RWPE2 (cell line): ENCODE data around the gene DLG2.

Experiments
- ATAC-seq: fragments of 200-7000 bp; cut with Tn5 transposase; 3 replicates; pipeline ENCODE4 v1.9.1; 2021; ENCODE audit warnings: low read depth
- DNase-seq: peaks from one replicate; pipeline ENCODE4 v3.0.0-alpha.2; 2020; ENCODE audit warnings: low spot score
- H3K27ac ChIP-seq: fragments of 450-650 bp; 2 replicates; pipeline ENCODE4 v1.5.1; 2017; ENCODE audit warnings: mild to moderate bottlenecking; ENCODE audit not compliant: poor library complexity, severe bottlenecking
- H3K27me3 ChIP-seq: fragments of 250-450 bp; sonication (Bioruptor Pico); 2 replicates; pipeline ENCODE4 v1.5.1; 2021; ENCODE audit warnings: mild to moderate bottlenecking, moderate library complexity; ENCODE audit not compliant: insufficient read depth, poor library complexity, severe bottlenecking
- H3K36me3 ChIP-seq: fragments of 250-450 bp; sonication (Bioruptor Pico); 2 replicates; pipeline ENCODE4 v1.5.1; 2020; ENCODE audit warnings: low read depth, mild to moderate bottlenecking, moderate library complexity
- H3K4me1 ChIP-seq: fragments of 250-450 bp; sonication (Bioruptor Pico); 2 replicates; pipeline ENCODE4 v1.5.1; 2021; ENCODE audit warnings: mild to moderate bottlenecking, moderate library complexity; ENCODE audit not compliant: insufficient read depth, poor library complexity, severe bottlenecking
- H3K4me3 ChIP-seq: fragments of 250-450 bp; sonication (Bioruptor Pico); 2 replicates; pipeline ENCODE4 v1.5.1; 2021; ENCODE audit warnings: mild to moderate bottlenecking, moderate library complexity; ENCODE audit not compliant: severe bottlenecking
- H3K9me3 ChIP-seq: fragments of 250-450 bp; sonication (Bioruptor Pico); 2 replicates; pipeline ENCODE4 v1.5.1; 2021; ENCODE audit warnings: mild to moderate bottlenecking, moderate library complexity; ENCODE audit not compliant: severe bottlenecking
- TF ChIP-seq, protein P1 (sequence below): fragments of 450-650 bp; IDR thresholded peaks from one replicate; pipeline ENCODE4 v1.5.1; 2017; ENCODE audit warnings: mild to moderate bottlenecking, moderate library complexity; ENCODE audit not compliant: poor library complexity, severe bottlenecking

Gene DLG2

DNA sequence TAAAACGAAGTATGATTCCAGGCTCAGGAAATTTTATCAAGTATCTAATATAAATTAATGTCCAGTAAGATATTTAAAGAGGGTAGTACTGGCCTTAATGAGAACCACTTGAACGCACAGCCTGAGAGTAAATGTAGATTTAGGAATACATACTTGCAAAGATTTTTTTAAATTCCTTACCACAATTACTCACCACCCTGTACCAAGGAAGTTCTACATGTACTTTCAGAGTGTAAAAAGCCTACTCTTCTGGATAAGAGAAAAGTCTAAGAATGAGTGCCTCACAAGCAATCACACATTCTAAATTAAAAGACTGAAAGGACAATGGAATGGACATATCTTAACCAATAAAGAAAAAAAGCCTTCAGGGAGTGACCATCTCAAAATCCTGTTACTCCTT, 697.4 kb downstream of the DLG2 start:
- DNase-seq (no peak), ATAC-seq (no peak)
- Histone ChIP-seq H3K27me3 (peaks cover 15% of the 10 kb centered on the region), H3K4me3 (no peak overlapping the region), H3K27ac (no peak overlapping the region), H3K9me3 (no peaks in the 10 kb centered on the region), H3K4me1 (no peaks in the 10 kb centered on the region), H3K36me3 (no peaks in the 10 kb centered on the region)
- TF ChIP-seq, protein P1, sequence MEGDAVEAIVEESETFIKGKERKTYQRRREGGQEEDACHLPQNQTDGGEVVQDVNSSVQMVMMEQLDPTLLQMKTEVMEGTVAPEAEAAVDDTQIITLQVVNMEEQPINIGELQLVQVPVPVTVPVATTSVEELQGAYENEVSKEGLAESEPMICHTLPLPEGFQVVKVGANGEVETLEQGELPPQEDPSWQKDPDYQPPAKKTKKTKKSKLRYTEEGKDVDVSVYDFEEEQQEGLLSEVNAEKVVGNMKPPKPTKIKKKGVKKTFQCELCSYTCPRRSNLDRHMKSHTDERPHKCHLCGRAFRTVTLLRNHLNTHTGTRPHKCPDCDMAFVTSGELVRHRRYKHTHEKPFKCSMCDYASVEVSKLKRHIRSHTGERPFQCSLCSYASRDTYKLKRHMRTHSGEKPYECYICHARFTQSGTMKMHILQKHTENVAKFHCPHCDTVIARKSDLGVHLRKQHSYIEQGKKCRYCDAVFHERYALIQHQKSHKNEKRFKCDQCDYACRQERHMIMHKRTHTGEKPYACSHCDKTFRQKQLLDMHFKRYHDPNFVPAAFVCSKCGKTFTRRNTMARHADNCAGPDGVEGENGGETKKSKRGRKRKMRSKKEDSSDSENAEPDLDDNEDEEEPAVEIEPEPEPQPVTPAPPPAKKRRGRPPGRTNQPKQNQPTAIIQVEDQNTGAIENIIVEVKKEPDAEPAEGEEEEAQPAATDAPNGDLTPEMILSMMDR: no peak

DNA sequence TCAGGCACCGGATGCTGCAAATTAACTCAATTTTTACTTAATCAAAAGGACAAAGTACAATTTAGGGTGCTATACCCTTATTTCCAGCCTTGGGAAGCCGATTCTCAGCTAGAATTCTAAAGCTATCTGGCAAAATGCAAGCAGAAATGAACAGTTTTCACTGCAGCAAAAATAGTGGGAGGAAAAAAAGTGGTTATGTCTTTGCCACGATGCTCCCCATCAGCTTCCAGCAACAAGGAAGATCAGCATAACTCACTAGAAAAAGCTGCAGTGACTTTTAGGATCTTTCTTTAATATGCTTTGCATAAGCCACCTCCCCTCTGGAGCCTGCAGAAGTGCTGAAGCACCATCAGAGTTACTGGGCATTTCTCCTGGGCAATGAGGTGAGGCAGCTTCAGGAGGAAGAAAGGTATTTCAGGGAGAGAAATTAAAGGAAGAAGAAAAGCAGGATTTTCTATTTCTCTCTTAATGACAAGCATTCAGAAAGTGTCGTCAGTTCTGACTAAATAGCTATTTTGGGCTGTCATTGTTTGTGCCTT, 702.9 kb downstream of the DLG2 start:
- Histone ChIP-seq H3K27ac (no peak overlapping the region), H3K4me3 (no peak overlapping the region), H3K9me3 (no peaks in the 10 kb centered on the region), H3K27me3 (peaks cover 63% of the 10 kb centered on the region), H3K36me3 (no peaks in the 10 kb centered on the region), H3K4me1 (no peaks in the 10 kb centered on the region)
- TF ChIP-seq, protein P1: no peak
- no peak; the same call in 2 of the 3 replicates for ATAC-seq
- no peak for DNase-seq

GRCh38 chr11:84923489-84923888, 703.7 kb downstream of the DLG2 start:
- Histone ChIP-seq H3K9me3 (no peaks in the 10 kb centered on the region), H3K4me1 (no peaks in the 10 kb centered on the region), H3K36me3 (no peaks in the 10 kb centered on the region), H3K27ac (no peak overlapping the region), H3K27me3 (peaks cover 63% of the 10 kb centered on the region), H3K4me3 (no peak overlapping the region)
- TF ChIP-seq, protein P1: no peak
- DNase-seq: no peak
- ATAC-seq: no peak

DNA sequence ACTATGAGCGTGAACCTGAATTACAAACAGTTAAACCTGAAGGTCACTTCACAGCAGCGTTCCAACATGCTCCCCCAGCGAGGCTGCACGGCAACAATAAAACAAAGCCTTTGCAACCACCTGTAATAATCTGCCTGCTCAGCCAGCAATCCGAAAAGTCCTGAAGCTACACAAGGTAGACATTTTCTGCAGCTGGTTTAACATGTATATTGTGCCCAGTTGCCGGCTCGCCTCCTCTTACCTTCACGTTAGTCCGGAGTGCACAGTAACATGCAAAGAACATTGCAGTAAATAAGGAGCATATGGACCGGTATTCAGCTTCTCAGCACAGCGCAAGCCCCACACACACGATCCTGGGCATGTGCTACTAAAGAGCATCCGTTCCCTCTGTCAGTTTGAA, 704.3 kb downstream of the DLG2 start:
- DNase-seq (no peak), ATAC-seq (no peak)
- Histone ChIP-seq H3K4me3 (no peak overlapping the region), H3K27ac (no peak overlapping the region), H3K4me1 (no peaks in the 10 kb centered on the region), H3K27me3 (peaks cover 62% of the 10 kb centered on the region), H3K9me3 (no peaks in the 10 kb centered on the region), H3K36me3 (no peaks in the 10 kb centered on the region)
- TF ChIP-seq, protein P1: no peak

GRCh38 chr11:84922212-84922805, 704.8 kb downstream of the DLG2 start:
- H3K27me3 ChIP-seq: peaks cover 58% of the 10 kb centered on the region
- ATAC-seq (no peak), DNase-seq (no peak)
- H3K4me3 ChIP-seq: no peak overlapping the region
- H3K4me1 ChIP-seq: no peaks in the 10 kb centered on the region
- TF ChIP-seq, protein P1: no peak
- no peak overlapping the region for H3K27ac ChIP-seq
- H3K36me3 ChIP-seq: no peaks in the 10 kb centered on the region
- H3K9me3 ChIP-seq: no peaks in the 10 kb centered on the region
